KOPT-K1 (cell line): ENCODE results near the gene ADRA1B.

Experiments used
- H3K27ac ChIP-seq: fragments of 200-600 bp; sonication (generic); 2 replicates; pipeline ENCODE4 v1.5.1; 2016; ENCODE audit warnings: antibody characterized with exemption, mild to moderate bottlenecking, low read depth, low read length; ENCODE audit not compliant: poor library complexity, severe bottlenecking
- H3K36me3 ChIP-seq: fragments of 200-600 bp; sonication (generic); 2 replicates; pipeline ENCODE4 v1.5.1; 2017; ENCODE audit warnings: antibody characterized with exemption, mild to moderate bottlenecking, low read length, moderate library complexity; ENCODE audit not compliant: insufficient read depth
- H3K9me3 ChIP-seq: fragments of 200-600 bp; sonication (generic); 2 replicates; pipeline ENCODE4 v1.5.1; 2017; ENCODE audit warnings: antibody characterized with exemption, low read length, mild to moderate bottlenecking; ENCODE audit not compliant: insufficient read depth, poor library complexity, severe bottlenecking

The ADRA1B gene

DNA sequence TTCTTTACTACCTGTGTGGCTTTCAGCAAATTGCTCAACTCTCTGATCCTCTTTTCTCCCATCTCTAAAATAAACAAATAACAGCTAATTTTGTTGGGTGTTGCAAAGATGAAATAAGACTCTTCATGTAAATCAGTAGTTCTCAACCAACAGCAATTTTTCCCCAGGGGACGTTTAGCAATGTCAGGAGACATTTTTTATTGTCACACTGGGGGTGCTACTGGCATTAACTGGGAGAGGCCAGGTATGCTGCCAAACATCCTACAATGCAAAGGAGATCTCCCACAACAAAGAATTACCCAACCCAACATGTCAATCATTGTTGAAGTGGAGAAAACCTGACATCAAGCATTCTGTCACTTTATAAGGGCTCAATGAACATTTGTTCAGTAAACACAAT is 19.7 kb downstream of the ADRA1B start:
- H3K27ac ChIP-seq, result no peak overlapping the region
- H3K36me3 ChIP-seq, result no peaks in the 10 kb centered on the region
- no peaks in the 10 kb centered on the region for H3K9me3 ChIP-seq

DNA sequence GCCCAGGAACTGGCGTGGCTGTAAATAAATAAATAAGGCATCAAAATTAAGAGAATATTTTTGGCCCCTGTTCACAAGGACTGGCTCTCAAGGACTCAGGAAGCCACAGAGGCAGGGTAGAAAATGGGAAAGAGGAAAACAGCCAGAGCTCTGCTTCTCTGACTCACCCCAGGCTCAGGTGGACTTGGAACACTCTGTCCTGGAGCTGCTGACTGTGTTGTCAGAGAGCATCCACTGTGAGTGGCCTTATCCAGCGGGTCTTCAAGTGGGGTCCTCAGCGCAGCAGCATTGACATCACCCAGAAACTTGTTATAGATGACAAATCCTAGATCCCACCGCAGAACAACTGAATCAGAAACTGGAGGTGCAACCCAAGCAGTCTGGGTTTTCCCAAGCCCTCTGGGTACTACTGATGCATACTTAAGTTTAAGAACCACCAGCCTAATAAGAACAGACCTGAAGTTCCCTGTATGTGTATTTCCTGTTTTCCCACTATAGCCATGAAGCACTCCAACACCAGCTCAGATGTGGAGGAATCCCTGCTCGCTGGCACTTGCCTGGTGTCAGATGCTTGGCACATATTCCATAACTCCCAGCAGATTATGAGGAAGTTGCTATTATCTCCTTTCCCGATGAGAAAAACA is 20.5 kb downstream of the ADRA1B start:
- Histone ChIP-seq H3K27ac (no peak overlapping the region), H3K36me3 (no peaks in the 10 kb centered on the region), H3K9me3 (no peaks in the 10 kb centered on the region)

DNA sequence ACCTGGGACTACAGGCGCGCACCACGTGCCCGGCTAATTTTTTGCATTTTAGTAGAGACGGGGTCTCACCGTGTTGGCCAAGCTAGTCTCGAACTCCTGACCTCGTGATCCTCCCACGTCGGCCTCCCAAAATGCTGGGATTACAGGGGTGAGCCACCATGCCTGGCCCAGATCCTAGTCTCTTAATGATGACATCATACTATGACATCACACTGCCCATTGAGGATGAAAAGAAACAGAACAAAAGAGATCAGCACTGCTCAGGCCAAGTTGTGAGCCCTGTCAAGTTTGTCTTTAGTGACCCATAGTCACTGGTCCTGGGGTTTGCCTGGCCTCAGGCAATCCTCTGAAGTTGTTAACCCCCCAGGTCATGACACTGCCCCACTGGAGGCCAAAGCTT is 21.3 kb downstream of the ADRA1B start:
- Histone ChIP-seq H3K36me3 (no peaks in the 10 kb centered on the region), H3K9me3 (no peaks in the 10 kb centered on the region), H3K27ac (no peak overlapping the region)

DNA sequence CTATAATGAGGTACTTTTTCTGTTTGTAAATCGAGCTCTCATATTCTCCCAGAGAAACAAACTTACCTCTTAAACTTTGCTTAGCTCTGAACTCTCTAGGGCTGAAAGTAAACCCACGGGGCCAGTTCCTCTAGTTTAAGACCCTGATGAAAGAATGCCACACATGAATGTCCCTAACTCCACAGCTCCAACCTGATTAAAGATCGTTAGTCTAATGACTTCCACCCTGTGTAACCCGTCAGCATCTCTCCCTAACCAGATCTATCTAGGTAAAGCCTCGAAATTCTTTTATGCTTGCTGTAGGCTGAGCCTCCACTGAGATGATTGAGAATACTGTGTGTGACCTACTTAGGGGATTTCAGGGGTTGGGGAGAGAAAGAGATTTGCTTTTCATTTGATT is 27.0 kb downstream of the ADRA1B start:
- Histone ChIP-seq H3K36me3 (no peaks in the 10 kb centered on the region), H3K27ac (no peak overlapping the region), H3K9me3 (no peaks in the 10 kb centered on the region)

DNA sequence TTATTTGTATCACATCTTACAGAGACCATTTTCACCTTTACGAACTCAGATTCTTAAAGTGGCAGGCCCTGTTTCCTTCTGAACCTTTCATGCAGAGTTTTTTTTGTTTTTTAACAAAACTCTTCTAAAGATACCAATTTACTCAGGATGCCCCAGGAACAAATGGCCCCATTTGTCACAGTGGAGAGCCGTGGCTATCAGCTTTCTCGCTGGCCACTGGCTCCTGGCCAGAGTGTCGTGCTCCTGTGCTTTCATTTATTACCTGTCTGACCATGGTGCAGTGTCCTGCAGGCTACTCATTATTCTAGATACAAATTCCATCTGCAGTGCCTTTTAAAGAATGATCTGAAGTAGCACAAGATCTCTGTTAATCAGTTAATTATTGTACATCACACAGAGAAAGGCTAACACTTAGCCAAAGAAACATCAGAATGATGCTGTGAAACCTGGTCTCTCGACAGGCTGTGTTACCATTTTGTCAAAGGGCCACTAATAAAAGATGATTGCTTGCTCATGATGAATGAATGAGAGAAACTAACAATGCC is 27.8 kb downstream of the ADRA1B start:
- Histone ChIP-seq H3K27ac (no peak overlapping the region), H3K36me3 (no peaks in the 10 kb centered on the region), H3K9me3 (no peaks in the 10 kb centered on the region)

DNA sequence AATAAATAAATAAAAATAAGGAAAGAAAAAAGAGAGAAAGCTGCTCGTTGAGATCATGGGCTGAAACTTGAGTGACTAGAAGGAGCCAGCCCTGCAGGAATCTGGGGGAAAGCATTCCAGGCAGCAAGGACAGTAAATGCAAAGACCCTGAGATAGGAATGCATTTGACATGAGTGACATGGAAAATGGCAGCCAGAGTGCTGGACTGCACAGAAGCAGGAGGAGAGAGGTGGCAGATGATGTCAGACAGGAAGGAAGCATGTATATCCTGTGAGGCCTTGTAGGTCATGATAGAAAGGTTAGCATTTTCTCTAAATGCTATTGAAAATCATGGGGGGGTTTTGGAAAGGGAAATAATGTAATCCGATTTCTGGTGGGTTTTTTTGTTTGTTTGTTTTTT is 29.1 kb downstream of the ADRA1B start:
- Histone ChIP-seq H3K9me3 (no peaks in the 10 kb centered on the region), H3K27ac (no peak overlapping the region), H3K36me3 (no peaks in the 10 kb centered on the region)

DNA sequence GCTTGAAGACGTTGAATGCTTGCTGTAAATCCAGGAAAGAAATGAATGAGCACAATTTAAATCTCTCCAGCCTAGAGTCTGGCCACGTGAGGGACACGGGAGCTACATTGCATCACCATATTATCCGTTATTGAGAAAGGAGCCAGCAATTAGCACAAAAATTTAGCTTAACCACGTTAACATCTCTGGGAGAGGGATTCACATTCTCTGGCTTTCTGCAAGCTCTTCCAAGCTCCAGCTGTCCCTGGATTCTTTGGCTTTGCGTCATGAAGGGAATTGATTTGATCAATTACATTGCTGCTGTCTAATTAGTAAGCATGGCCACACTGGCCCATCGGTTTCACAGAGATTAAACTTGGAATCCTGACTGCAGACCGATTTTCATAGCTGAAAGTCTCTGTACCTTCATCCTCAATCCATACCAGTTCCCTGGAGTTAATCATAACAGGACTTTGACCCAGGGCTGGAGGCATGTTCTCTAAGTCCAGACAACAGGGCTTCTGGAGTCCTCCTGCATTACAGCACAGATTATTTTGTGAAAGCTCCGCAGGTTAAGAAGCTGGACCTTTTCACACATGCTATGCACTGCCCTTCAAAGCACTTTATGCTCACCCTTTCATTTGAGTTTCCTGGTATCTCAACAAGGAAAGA is 31.6 kb downstream of the ADRA1B start:
- no peaks in the 10 kb centered on the region for H3K36me3 ChIP-seq
- no peaks in the 10 kb centered on the region for H3K9me3 ChIP-seq
- no peak overlapping the region for H3K27ac ChIP-seq

DNA sequence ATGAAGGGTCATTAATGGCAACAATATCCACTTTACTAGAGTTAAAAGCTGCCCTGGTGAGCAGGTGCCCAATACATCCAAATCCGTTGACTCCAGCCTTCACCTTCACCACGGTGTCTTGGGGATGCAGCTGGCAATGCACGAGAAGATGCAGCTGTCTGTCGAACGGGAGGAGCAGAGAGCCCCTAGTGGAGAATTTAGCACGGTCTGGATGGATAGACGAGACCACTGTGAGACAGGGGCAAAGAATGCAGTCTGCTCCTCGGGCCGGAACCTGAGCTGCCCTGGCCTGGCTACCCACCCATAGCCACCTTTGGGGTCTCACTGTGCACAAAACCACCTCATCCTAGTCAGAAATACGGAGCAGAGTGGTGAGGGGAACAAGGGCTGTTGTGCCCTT is 35.1 kb downstream of the ADRA1B start:
- no peaks in the 10 kb centered on the region for H3K36me3 ChIP-seq

DNA sequence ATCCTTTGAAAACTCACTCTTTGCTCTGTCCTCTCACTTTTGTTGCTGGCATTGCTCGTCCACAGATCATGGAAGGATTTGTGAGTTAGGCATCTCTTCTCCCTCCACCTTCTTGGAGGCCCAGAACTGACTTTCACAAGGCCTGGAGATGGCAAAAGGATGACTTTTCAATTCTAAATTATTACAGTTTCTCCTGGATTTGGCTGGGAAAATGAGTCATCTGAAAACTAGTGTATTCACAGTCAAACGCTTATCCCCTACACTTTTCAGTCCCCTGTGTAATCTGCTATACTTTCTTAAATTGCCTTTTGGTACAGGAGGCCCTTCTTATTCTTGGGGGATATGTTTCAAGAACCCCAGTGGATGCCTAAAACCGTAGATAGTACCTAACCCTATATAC is 35.6 kb downstream of the ADRA1B start:
- no peaks in the 10 kb centered on the region for H3K36me3 ChIP-seq
- H3K27ac ChIP-seq, result no peak overlapping the region
- H3K9me3 ChIP-seq, result no peaks in the 10 kb centered on the region

More for the DNA sequence above, 35.1 kb downstream of the ADRA1B start:
- Histone ChIP-seq H3K27ac (no peak overlapping the region), H3K9me3 (no peaks in the 10 kb centered on the region)

DNA sequence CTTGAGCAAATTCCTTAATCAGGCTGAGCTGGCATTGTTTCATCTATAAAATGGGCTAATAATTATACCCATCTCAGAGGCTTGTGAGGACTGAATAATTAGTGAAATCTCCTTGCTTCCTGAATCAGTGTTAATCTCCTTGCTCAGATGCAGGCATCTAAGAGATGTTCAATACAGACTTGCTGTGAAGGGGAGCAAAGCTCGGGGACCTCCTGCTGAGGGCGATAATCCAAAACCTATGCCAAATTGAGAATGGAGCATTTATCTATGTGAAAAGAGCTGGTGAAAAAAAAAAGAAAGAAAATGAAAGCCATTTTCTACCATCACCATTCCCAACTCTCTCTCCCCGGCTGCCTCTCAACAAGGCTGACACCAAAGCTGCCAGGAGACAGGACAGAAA is 37.3 kb downstream of the ADRA1B start:
- Histone ChIP-seq H3K27ac (no peak overlapping the region), H3K9me3 (no peaks in the 10 kb centered on the region), H3K36me3 (no peaks in the 10 kb centered on the region)

DNA sequence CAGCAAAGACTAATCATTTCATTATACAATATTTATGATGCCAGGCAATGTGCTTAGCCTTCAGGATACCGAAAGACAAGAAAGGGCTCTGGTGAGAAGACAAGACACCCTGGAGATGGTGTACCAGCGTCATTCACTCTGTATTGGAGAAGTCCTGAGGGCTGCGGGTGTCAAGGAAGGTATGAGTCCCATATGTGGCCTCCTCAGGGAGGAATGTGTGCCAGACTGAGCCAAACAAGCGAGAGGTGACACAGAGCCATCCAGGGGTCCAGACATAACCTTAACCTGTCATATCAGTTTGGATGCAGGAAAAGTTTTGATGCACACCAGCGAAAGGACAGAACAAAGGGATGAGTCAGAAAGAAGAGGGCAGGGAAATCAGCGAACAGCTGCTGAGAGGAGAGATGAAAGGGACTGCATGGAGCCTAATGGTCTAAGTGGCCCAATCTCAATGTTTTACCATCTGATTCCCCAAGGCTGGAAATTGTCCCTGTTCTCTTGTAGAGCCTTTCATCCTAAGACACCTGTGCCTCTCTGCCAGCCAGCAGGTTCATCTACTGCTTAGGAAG is 38.9 kb downstream of the ADRA1B start:
- Histone ChIP-seq H3K27ac (no peak overlapping the region), H3K9me3 (no peaks in the 10 kb centered on the region), H3K36me3 (no peaks in the 10 kb centered on the region)

DNA sequence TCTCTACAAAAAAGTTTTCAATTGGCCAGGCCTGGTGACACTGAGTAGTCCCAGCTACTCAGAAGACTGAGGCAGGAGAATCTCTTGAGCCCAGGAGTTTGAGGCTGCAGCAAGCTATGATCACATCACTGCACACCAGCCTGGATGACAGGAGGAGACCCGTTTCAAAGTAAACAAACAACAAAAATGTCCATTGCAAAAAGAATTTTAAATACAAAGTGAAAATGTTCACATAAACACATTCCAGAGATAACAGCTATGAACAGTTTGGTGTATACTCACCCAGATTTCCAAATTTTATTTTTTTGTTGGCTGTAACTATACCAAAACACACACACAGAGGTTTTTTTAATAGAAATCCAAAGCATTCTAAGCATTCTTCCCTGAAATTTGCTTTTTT is 39.8 kb downstream of the ADRA1B start:
- Histone ChIP-seq H3K27ac (no peak overlapping the region), H3K36me3 (no peaks in the 10 kb centered on the region), H3K9me3 (no peaks in the 10 kb centered on the region)

DNA sequence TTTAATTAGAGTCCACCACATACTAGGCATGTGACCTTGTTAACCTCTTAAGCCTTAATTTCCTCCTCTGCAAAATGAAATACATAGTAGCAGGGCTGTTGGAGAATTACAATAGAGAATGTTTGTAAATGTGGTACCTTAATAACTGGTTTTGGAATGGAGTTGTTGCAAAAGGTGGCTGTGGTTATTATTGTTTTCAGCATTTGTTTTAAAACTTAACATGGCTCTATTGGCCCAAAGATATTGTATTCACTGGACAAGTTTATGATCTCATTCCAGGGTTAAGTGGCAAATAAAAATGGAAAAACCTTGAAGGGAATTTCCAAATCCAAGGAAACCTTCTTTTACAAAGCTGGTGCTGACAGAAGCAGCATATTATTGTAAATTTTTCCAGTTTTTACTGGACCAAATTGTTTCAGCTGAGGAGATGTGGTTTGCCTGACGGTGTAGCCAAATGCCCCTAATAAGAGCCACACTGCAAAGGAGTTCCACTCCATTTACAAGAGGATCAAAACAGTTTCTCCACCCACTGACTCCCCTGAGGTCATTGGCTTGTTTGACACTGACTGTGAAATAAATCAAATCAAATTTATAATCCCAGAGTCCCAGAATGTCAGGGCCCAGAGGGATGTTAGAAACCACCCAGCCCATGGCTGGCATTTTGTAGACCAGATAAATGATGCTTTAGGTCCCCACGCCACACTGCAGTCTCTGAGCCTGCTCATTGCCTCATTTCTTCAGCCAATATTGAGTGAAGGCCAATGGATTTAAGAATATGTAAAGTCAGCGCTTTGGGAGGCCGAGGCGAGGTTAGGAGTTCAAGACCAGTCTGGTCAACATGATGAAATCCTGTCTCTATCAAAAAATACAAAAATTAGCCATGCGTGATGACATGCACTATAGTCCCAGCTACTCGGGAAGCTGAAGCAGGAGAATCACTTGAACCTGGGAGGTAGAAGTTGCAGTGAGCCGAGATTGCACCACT is 45.2 kb downstream of the ADRA1B start:
- no peaks in the 10 kb centered on the region for H3K9me3 ChIP-seq
- H3K27ac ChIP-seq, result no peak overlapping the region
- H3K36me3 ChIP-seq, result no peaks in the 10 kb centered on the region

DNA sequence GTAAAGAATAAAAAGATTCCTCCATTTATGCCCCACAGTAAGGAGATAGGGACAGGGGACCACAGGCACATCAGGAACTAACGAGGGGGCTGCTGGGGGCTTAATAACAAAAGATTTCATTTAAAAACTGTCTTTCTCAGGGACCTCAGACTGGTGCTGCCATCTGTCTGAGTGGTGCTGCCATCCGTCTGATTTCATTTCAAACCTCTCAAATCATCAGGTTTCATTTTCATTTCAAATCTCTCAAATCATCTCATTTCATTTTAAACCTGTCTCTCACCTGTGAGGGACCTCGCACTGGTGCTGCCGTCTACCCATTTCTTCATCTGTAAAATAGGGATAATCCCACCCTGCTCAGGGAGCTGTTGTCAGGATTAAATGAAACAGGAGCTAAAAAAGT is 45.9 kb downstream of the ADRA1B start:
- no peaks in the 10 kb centered on the region for H3K9me3 ChIP-seq
- no peak overlapping the region for H3K27ac ChIP-seq
- H3K36me3 ChIP-seq, result no peaks in the 10 kb centered on the region

DNA sequence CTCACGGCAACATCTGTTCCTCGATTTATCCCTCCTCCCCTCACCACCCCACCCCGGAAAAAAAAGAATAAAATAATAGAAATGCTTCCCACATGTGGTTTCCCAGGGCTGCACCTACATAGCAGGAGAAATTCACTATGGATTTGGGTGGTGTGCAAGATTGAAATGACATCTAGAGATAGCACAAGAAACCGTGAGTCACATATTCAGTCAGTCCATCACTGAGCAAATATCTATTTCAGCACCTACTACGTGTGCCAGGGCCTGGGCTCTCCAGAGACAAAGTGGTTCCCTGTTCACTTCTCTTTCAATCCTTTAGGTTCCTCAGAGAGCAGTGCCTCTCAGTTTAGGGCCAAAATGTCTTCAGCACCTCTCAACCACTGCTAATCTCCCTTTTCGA is 47.7 kb downstream of the ADRA1B start:
- H3K9me3 ChIP-seq, result no peaks in the 10 kb centered on the region
- no peak overlapping the region for H3K27ac ChIP-seq
- no peaks in the 10 kb centered on the region for H3K36me3 ChIP-seq
